Osteoblast (primary cell): ENCODE measurements around the gene NEK10. TPM values are rescaled to one million over a fixed set of nuclear protein-coding genes. Genes with fewer than 3 reads are reported as not detected.
A peak's percentile ranks its signal among the peaks of the same experiment; 100 is the strongest.

Experiments
- DNase-seq: peaks from one replicate; pipeline ENCODE4 v3.0.0; 2011; ENCODE audit warnings: low spot score, mixed read lengths; ENCODE audit not compliant: insufficient read length; ENCODE audit errors: missing footprints
- H2AFZ ChIP-seq: 2 replicates; pipeline ENCODE4 v1.6.0; 2011; ENCODE audit warnings: mild to moderate bottlenecking, low read length
- H3K27ac ChIP-seq: 2 replicates; pipeline ENCODE4 v1.5.1; 2011; ENCODE audit warnings: mild to moderate bottlenecking, low read depth, low read length, moderate library complexity
- H3K27me3 ChIP-seq: 2 replicates; pipeline ENCODE4 v1.6.0; 2012; ENCODE audit warnings: mild to moderate bottlenecking, control low read depth, inconsistent platforms, low read length, moderate library complexity; ENCODE audit not compliant: insufficient read depth
- H3K36me3 ChIP-seq: 2 replicates; pipeline ENCODE4 v1.5.1; 2011; ENCODE audit warnings: mild to moderate bottlenecking, low read length, control low read depth, moderate library complexity; ENCODE audit not compliant: insufficient read depth
- H3K4me1 ChIP-seq: 2 replicates; pipeline ENCODE4 v1.5.1; 2011; ENCODE audit warnings: mild to moderate bottlenecking, low read length, control low read depth, moderate library complexity; ENCODE audit not compliant: insufficient read depth
- H3K4me2 ChIP-seq: 2 replicates; pipeline ENCODE4 v1.6.0; 2011; ENCODE audit warnings: mild to moderate bottlenecking, low read length; ENCODE audit not compliant: insufficient read depth
- H3K4me3 ChIP-seq: fragments of 200-600 bp; sonication (generic); 3 replicates; pipeline ENCODE4 v1.5.1; 2012; ENCODE audit warnings: mild to moderate bottlenecking, low read length, inconsistent platforms; ENCODE audit not compliant: insufficient read depth
- H3K79me2 ChIP-seq: 2 replicates; pipeline ENCODE4 v1.6.0; 2012; ENCODE audit warnings: mild to moderate bottlenecking, low read length, control low read depth, inconsistent platforms; ENCODE audit not compliant: insufficient read depth
- H3K9me3 ChIP-seq: 2 replicates; pipeline ENCODE4 v1.5.1; 2011; ENCODE audit warnings: low read depth, low read length, control low read depth
- H4K20me1 ChIP-seq: 2 replicates; pipeline ENCODE4 v1.6.0; 2012; ENCODE audit warnings: mild to moderate bottlenecking, low read length, control low read depth; ENCODE audit not compliant: insufficient read depth
- CTCF ChIP-seq: IDR thresholded peaks from 2 replicates; pipeline ENCODE4 v1.5.1; 2011; ENCODE audit warnings: mild to moderate bottlenecking, low read depth, low read length, moderate library complexity; ENCODE audit errors: extremely low read depth
- total RNA-seq: library from RNA; depleted of rRNA; stranded (reverse); fragments of >200 nt; gene quantifications from 2 replicates; pipeline ENCODE4 v1.2.3, GENCODE V29; 2012

The NEK10 gene
- total RNA-seq, 1 donor, result 69.8 TPM

DNA sequence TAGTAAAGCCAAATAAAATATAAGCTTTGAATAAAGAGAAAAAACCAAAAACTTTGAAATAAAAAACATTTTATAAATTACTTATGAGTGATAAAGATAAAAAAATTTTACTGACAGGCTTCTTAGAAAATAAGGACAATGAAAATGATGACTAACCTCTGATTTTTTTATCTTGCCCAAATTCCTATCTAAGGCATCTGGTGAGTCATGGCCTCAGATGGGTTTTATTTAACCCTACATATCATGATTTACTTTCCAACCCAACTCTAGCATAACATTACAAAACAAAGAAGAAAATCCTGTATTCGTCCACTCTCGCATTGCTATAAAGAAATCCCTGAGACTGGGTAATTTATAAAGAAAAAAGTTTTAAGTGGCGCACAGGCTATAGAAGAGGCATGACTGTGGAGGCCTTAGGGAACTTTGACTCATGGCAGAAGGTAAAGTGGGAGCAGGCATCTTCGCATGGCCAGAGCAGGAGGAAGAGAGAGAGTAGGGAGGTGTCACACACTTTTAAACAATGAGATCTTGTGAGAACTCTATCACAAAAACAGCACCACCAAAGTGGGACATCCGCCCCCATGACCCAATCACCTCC lies 152.1 kb downstream of the NEK10 start:
- H3K4me2 ChIP-seq, result peak overlapping the region; percentile 53
- no peaks in the 10 kb centered on the region for H4K20me1 ChIP-seq
- H3K4me1 ChIP-seq, result peaks cover 24% of the 10 kb centered on the region
- no peaks in the 10 kb centered on the region for H3K79me2 ChIP-seq
- H3K36me3 ChIP-seq, result peaks cover 3% of the 10 kb centered on the region
- H3K9me3 ChIP-seq, result no peaks in the 10 kb centered on the region
- H3K27me3 ChIP-seq, result no peaks in the 10 kb centered on the region
- no peak overlapping the region for H2AFZ ChIP-seq
- no peak for TF ChIP-seq CTCF
- DNase-seq, result peak; percentile 73
- peak overlapping the region; percentile 73 for H3K27ac ChIP-seq
- H3K4me3 ChIP-seq, result no peak overlapping the region

- peak overlapping the region; percentile 53 for H3K4me2 ChIP-seq
- H2AFZ ChIP-seq, result no peak overlapping the region
- no peaks in the 10 kb centered on the region for H4K20me1 ChIP-seq
- H3K36me3 ChIP-seq, result peaks cover 3% of the 10 kb centered on the region
- DNase-seq, result peak; percentile 10
- peaks cover 24% of the 10 kb centered on the region for H3K4me1 ChIP-seq
- no peak for TF ChIP-seq CTCF
- H3K4me3 ChIP-seq, result no peak overlapping the region
- H3K9me3 ChIP-seq, result no peaks in the 10 kb centered on the region
- no peaks in the 10 kb centered on the region for H3K27me3 ChIP-seq
- H3K27ac ChIP-seq, result no peak overlapping the region
- no peaks in the 10 kb centered on the region for H3K79me2 ChIP-seq
Observed at GRCh38 chr3:27216295-27216855, 152.8 kb downstream of the NEK10 start.

DNA sequence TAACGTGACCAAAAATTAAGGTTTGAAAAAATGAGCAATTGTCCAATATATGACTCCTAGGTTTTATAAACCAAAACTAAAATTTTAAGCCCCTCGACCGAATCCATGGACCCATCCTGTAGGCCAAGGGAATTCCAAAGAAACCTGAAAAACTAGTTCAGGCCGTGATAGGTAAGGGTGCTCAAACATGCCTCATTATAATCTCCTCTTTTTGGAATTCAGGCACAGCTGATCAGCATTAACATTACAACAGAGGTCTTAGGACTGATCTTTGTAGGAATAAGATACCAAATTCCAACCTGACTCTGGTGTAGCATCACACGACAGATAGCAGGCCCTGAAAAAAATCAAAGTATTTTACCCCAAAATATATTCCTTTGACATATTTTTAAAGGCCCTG lies 155.7 kb downstream of the NEK10 start:
- no peak overlapping the region for H2AFZ ChIP-seq
- H3K4me2 ChIP-seq, result no peak overlapping the region
- H4K20me1 ChIP-seq, result no peaks in the 10 kb centered on the region
- H3K9me3 ChIP-seq, result no peaks in the 10 kb centered on the region
- H3K27me3 ChIP-seq, result no peaks in the 10 kb centered on the region
- no peak overlapping the region for H3K4me3 ChIP-seq
- H3K4me1 ChIP-seq, result peaks cover 14% of the 10 kb centered on the region
- no peaks in the 10 kb centered on the region for H3K36me3 ChIP-seq
- H3K27ac ChIP-seq, result no peak overlapping the region
- no peak for TF ChIP-seq CTCF
- H3K79me2 ChIP-seq, result no peaks in the 10 kb centered on the region
- no peak for DNase-seq

DNA sequence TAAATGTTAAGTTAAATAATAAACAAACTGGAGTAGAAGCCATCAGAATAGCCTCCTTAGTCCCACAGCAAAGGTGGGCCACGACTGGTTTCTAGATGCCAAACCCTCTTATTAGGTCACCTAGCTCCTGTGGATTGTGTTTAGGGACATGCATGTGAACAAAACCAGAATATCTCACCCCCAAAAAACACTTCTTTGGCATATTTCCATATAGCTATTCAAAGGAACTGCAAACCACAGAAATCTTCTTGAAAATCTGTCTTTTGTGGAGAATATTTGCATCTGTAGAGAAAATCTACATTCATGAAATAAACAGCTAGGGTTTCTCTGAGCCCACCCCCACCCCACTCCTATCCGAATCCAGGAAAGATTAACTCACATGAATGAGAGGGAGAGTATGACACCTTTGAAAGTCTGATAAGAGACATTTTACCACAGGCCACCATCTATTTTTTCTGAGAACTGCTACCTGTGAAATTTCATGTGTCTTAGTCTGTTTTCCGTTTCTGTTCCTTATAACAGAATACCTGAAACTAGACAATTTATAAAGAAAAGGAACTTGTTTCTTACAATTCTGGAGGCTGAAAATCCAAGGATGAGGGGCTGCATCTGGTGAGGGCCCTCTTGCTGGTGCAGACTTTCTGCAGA lies 159.4 kb downstream of the NEK10 start:
- DNase-seq, result no peak
- Histone ChIP-seq H3K36me3 (no peaks in the 10 kb centered on the region), H2AFZ (no peak overlapping the region), H3K4me1 (no peaks in the 10 kb centered on the region), H3K4me2 (no peak overlapping the region), H3K9me3 (no peaks in the 10 kb centered on the region), H4K20me1 (no peaks in the 10 kb centered on the region), H3K4me3 (no peak overlapping the region), H3K79me2 (no peaks in the 10 kb centered on the region), H3K27ac (no peak overlapping the region), H3K27me3 (no peaks in the 10 kb centered on the region)
- no peak for TF ChIP-seq CTCF
